A673 (cell line): ENCODE data around the gene TMEM163. TPM values are rescaled to one million over a fixed set of nuclear protein-coding genes. Genes with fewer than 3 reads are reported as not detected.
"Not testable (repeated sequence)": the region's sequence is repeated elsewhere in the genome, so short reads cannot be mapped to it uniquely, and the experiment has no call there.

Experiments used
- BruUV-seq: library from RNA; stranded (reverse); fragments of 400-500 nt; replicated peaks from 2 replicates; lab custom pipeline; 2021; lab: Mats Ljungman, UMichigan
- CTCF ChIA-PET: fragments of 300-600 bp; sonication (Branson Sonifier 250); formaldehyde crosslinking; loops from one replicate; lab custom pipeline; 2022; ENCODE audit warnings: antibody characterized with exemption; lab: Charles Lee
- POLR2A ChIA-PET: fragments of 300-600 bp; sonication (Branson Sonifier 250); formaldehyde crosslinking; loops from one replicate; lab custom pipeline; 2022; ENCODE audit warnings: antibody characterized with exemption; ENCODE audit not compliant: low non-redundant PET; lab: Charles Lee
- DNase-seq: peaks from one replicate; pipeline ENCODE4 v3.0.0-alpha.2; 2015; ENCODE audit warnings: low spot score
- H3K27ac ChIP-seq: fragments of 200-600 bp; sonication (generic); 2 replicates; pipeline ENCODE4 v1.5.1; 2016; ENCODE audit warnings: mixed run types, low read depth, mild to moderate bottlenecking, mixed read lengths, antibody characterized with exemption, low read length; ENCODE audit not compliant: poor library complexity, severe bottlenecking
- H3K27me3 ChIP-seq: fragments of 200-600 bp; sonication (generic); replicated peaks from 2 replicates; pipeline ENCODE4 v1.6.1; 2017; ENCODE audit warnings: mixed run types, low read depth, mild to moderate bottlenecking, mixed read lengths, antibody characterized with exemption, low read length; ENCODE audit not compliant: insufficient read depth, poor library complexity
- H3K36me3 ChIP-seq: fragments of 200-600 bp; sonication (generic); 2 replicates; pipeline ENCODE4 v1.6.1; 2016; ENCODE audit warnings: mixed run types, mild to moderate bottlenecking, mixed read lengths, antibody characterized with exemption, low read length; ENCODE audit not compliant: insufficient read depth, poor library complexity, severe bottlenecking
- H3K4me1 ChIP-seq: fragments of 200-600 bp; sonication (generic); 2 replicates; pipeline ENCODE4 v1.6.1; 2017; ENCODE audit warnings: mixed run types, mild to moderate bottlenecking, mixed read lengths, antibody characterized with exemption, low read length; ENCODE audit not compliant: insufficient read depth, poor library complexity, severe bottlenecking
- H3K4me3 ChIP-seq: fragments of 200-600 bp; sonication (generic); 2 replicates; pipeline ENCODE4 v1.5.1; 2016; ENCODE audit warnings: low read depth, mixed run types, mild to moderate bottlenecking, mixed read lengths, low read length; ENCODE audit not compliant: poor library complexity, severe bottlenecking
- H3K9me3 ChIP-seq: fragments of 200-600 bp; sonication (generic); 2 replicates; pipeline ENCODE4 v1.6.1; 2016; ENCODE audit warnings: mixed run types, low read depth, mild to moderate bottlenecking, mixed read lengths, antibody characterized with exemption, low read length; ENCODE audit not compliant: poor library complexity, severe bottlenecking
- EZH2 ChIP-seq: fragments of 200-600 bp; sonication (generic); IDR thresholded peaks from 2 replicates; pipeline ENCODE4 v1.6.1; 2017; ENCODE audit warnings: borderline replicate concordance, low read depth, mild to moderate bottlenecking, mixed read lengths, antibody characterized with exemption, low read length; ENCODE audit not compliant: poor library complexity, severe bottlenecking
- intact Hi-C: fragments of 100-400 bp; cut with micrococcal nuclease; formaldehyde crosslinking; loops from one replicate; pipeline ENCODE4 v1.10.0; 2022; ENCODE audit not compliant: unreplicated experiment
- total RNA-seq: library from RNA; stranded (reverse); gene quantifications from 2 replicates; pipeline ENCODE4 v1.2.3, GENCODE V29; 2021
- TF ChIP-seq, protein P1 (sequence below): fragments of 300-800, 200-600 bp; sonication (generic); conservative IDR thresholded peaks from 2 replicates; pipeline ENCODE4 v1.5.1; 2017; ENCODE audit warnings: low read depth, mild to moderate bottlenecking, antibody characterized with exemption, low read length, moderate library complexity, mixed read lengths

TMEM163 gene
- total RNA-seq, 1 experiment from 2014 or later, result not detected

DNA sequence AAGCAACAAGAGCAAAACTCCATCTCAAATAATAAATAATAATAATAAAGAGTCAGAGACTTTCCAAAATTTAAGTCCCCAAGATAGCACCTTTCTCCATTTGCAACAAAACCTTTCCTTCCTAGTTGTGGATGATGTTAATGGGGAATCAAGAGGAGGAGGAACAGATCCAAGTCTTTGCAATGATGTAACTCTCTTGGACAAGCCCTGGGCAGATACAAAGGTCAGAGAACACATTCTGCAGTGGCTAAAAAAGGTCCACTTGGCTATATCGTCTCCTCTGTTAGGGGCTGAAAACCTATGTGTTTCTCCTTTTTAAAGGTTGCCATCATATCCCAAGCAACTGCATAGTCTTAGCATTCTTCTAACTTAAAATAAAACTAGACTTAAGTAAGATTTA, 151.1 kb downstream of the TMEM163 start:
- Histone ChIP-seq H3K27me3 (peaks cover 13% of the 10 kb centered on the region), H3K36me3 (no peaks in the 10 kb centered on the region), H3K4me1 (no peaks in the 10 kb centered on the region), H3K4me3 (no peak overlapping the region), H3K9me3 (no peaks in the 10 kb centered on the region), H3K27ac (no peak overlapping the region)
- no peak for TF ChIP-seq EZH2
- TF ChIP-seq, protein P1, sequence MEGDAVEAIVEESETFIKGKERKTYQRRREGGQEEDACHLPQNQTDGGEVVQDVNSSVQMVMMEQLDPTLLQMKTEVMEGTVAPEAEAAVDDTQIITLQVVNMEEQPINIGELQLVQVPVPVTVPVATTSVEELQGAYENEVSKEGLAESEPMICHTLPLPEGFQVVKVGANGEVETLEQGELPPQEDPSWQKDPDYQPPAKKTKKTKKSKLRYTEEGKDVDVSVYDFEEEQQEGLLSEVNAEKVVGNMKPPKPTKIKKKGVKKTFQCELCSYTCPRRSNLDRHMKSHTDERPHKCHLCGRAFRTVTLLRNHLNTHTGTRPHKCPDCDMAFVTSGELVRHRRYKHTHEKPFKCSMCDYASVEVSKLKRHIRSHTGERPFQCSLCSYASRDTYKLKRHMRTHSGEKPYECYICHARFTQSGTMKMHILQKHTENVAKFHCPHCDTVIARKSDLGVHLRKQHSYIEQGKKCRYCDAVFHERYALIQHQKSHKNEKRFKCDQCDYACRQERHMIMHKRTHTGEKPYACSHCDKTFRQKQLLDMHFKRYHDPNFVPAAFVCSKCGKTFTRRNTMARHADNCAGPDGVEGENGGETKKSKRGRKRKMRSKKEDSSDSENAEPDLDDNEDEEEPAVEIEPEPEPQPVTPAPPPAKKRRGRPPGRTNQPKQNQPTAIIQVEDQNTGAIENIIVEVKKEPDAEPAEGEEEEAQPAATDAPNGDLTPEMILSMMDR, result no peak
- DNase-seq, result no peak
- ChIA-PET CTCF (no interaction called here), POLR2A (no interaction called here)
- intact Hi-C loops, result no loop called here
- BruUV-seq, result no TSS peak

DNA sequence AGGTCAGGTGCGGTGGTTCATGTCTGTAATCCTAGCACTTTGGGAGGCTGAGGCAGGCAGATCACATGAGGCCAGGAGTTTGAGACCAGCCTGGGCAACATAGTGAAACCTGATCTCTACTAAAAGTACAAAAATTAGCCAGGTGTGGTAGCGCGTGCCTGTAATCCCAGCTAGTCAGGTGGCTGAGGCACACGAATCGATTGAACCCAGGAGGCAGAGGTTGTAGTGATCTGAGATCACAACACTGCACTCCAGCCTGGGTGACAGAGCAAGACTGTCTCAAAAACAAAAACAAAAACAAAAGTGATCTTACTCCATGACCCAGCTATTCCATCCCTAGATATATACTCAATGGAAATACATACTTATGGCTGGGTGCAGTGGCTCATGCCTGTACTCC, 153.8 kb downstream of the TMEM163 start:
- CTCF ChIA-PET, POLR2A ChIA-PET, H3K4me3 ChIP-seq, H3K27ac ChIP-seq, intact Hi-C loops, H3K36me3 ChIP-seq, H3K27me3 ChIP-seq, H3K4me1 ChIP-seq, H3K9me3 ChIP-seq, DNase-seq, BruUV-seq: not testable (repeated sequence)

DNA sequence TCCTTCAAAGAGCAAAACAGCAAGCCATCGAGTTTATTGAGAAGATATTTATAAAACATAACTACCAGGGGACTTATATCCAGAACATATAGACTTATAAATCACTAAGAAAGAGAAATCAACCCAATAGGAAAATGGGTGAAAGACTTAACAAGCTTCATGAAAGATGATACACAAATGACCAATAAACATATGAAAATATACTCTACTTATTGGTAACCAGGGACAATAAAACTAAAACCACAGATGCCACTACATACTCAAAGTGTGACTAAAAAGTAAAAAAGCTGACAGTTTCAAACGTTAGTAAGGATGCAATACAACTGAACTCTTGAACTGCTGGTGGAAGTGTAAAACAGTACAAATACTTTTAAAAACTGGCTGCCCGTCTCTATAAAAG, 154.3 kb downstream of the TMEM163 start:
- Histone ChIP-seq H3K27ac (no peak overlapping the region), H3K27me3 (peaks cover 7% of the 10 kb centered on the region), H3K9me3 (no peaks in the 10 kb centered on the region), H3K36me3 (no peaks in the 10 kb centered on the region), H3K4me3 (no peak overlapping the region), H3K4me1 (no peaks in the 10 kb centered on the region)
- ChIA-PET CTCF (no interaction called here), POLR2A (no interaction called here)
- TF ChIP-seq, protein P1, result no peak
- no peak for TF ChIP-seq EZH2
- no TSS peak for BruUV-seq
- DNase-seq, result no peak
- intact Hi-C loops, result no loop called here

DNA sequence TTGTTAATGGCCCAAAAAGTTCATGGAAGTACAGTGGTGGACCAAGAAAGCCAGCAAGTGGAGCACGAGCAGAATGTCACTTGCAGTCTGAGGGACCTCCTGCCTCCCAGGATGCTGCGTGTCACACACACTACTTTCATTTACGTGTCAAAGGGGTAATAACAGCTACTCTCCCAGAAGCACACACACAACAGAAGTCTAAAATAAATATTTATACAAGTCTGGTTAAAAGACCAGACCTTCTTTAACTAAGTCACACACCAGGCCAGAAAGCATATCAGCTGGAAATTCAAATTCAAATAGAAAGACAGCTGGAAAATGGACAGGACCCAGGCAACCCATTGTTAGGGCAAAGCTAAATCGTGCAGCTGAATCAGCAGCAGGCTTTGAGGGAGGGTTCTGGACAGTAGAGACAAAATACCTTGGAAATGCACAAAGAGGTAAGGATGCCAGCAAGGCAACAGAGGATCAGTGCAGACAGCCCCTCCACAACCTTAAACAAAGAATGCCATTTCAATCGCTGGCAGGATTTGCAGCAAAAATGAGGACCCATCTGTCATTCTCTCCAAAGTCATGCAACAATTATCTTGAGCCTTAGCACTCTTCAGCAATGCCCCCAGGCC, 160.5 kb downstream of the TMEM163 start:
- H3K27ac ChIP-seq, result no peak overlapping the region
- no peaks in the 10 kb centered on the region for H3K9me3 ChIP-seq
- CTCF ChIA-PET, result interaction anchor here (0.5 kb wide), 1 partner anchor 77 kb away, joined by 6 read pairs; no protein-coding TSS in a partner anchor
- no peak for DNase-seq
- peaks cover 16% of the 10 kb centered on the region for H3K27me3 ChIP-seq
- intact Hi-C loops, result no loop called here
- no peaks in the 10 kb centered on the region for H3K36me3 ChIP-seq
- TF ChIP-seq EZH2, result no peak
- TF ChIP-seq, protein P1, result no peak
- no TSS peak for BruUV-seq
- POLR2A ChIA-PET, result no interaction called here
- no peaks in the 10 kb centered on the region for H3K4me1 ChIP-seq
- H3K4me3 ChIP-seq, result no peak overlapping the region
